NT2/D1 (cell line): ENCODE data around the gene IGFBP4.
A peak's percentile ranks its signal among the peaks of the same experiment; 100 is the strongest.

ENCODE experiments used
- DNase-seq: peaks from one replicate; pipeline ENCODE4 v3.0.0-alpha.2; 2011; ENCODE audit warnings: low read depth, low spot score
- H3K27me3 ChIP-seq: 2 replicates; pipeline ENCODE4 v1.6.0; 2011; ENCODE audit warnings: mild to moderate bottlenecking; ENCODE audit not compliant: insufficient read length, insufficient read depth
- H3K36me3 ChIP-seq: 2 replicates; pipeline ENCODE4 v1.6.1; 2011; ENCODE audit warnings: mild to moderate bottlenecking, low read length, mixed read lengths; ENCODE audit not compliant: insufficient read depth, insufficient read length
- H3K4me1 ChIP-seq: 2 replicates; pipeline ENCODE4 v1.5.1; 2011; ENCODE audit not compliant: insufficient read depth, insufficient read length
- H3K4me3 ChIP-seq: 2 replicates; pipeline ENCODE4 v1.5.1; 2011; ENCODE audit warnings: low read depth; ENCODE audit not compliant: insufficient read length
- H3K9ac ChIP-seq: 2 replicates; pipeline ENCODE4 v1.6.0; 2011; ENCODE audit warnings: low read depth; ENCODE audit not compliant: insufficient read length
- H3K9me3 ChIP-seq: 2 replicates; pipeline ENCODE4 v1.5.1; 2011; ENCODE audit warnings: mild to moderate bottlenecking, low read length; ENCODE audit not compliant: insufficient read depth
- SUZ12 ChIP-seq: IDR thresholded peaks from 2 replicates; pipeline ENCODE4 v1.6.1; 2011; ENCODE audit not compliant: insufficient read length, insufficient read depth; ENCODE audit errors: extremely low read depth
- YY1 ChIP-seq: IDR thresholded peaks from 2 replicates; pipeline ENCODE4 v1.6.1; 2011; ENCODE audit not compliant: insufficient read length, insufficient read depth
- ZNF274 ChIP-seq: IDR thresholded peaks from 2 replicates; pipeline ENCODE4 v1.6.1; 2011; ENCODE audit warnings: mild to moderate bottlenecking, low read depth, low read length

The IGFBP4 gene

GRCh38 chr17:40490982-40491381 is 47.7 kb downstream of the IGFBP4 start:
- Histone ChIP-seq H3K4me3 (no peak overlapping the region), H3K4me1 (peaks cover 30% of the 10 kb centered on the region), H3K9me3 (no peaks in the 10 kb centered on the region), H3K36me3 (no peaks in the 10 kb centered on the region), H3K27me3 (no peaks in the 10 kb centered on the region), H3K9ac (peak overlapping the region; percentile 73)
- TF ChIP-seq ZNF274 = no peak
- no peak for TF ChIP-seq SUZ12
- TF ChIP-seq YY1 = no peak
- DNase-seq = no peak

- Histone ChIP-seq H3K4me1 (peaks cover 27% of the 10 kb centered on the region), H3K4me3 (no peak overlapping the region), H3K9me3 (no peaks in the 10 kb centered on the region), H3K9ac (no peak overlapping the region), H3K27me3 (no peaks in the 10 kb centered on the region), H3K36me3 (no peaks in the 10 kb centered on the region)
- no peak for TF ChIP-seq ZNF274
- no peak for TF ChIP-seq SUZ12
- TF ChIP-seq YY1 = no peak
- DNase-seq = no peak
Measured at GRCh38 chr17:40491486-40491885, 48.2 kb downstream of the IGFBP4 start.

GRCh38 chr17:40493697-40494096 is 50.4 kb downstream of the IGFBP4 start:
- DNase-seq = no peak
- no peak overlapping the region for H3K9ac ChIP-seq
- no peak overlapping the region for H3K4me3 ChIP-seq
- no peak for TF ChIP-seq SUZ12
- no peak for TF ChIP-seq ZNF274
- TF ChIP-seq YY1 = no peak
- H3K4me1 ChIP-seq = peaks cover 22% of the 10 kb centered on the region
- no peaks in the 10 kb centered on the region for H3K27me3 ChIP-seq
- no peaks in the 10 kb centered on the region for H3K36me3 ChIP-seq
- no peaks in the 10 kb centered on the region for H3K9me3 ChIP-seq

GRCh38 chr17:40495140-40495539 is 51.9 kb downstream of the IGFBP4 start:
- no peak for DNase-seq
- H3K4me1 ChIP-seq = peaks cover 25% of the 10 kb centered on the region
- H3K27me3 ChIP-seq = no peaks in the 10 kb centered on the region
- no peaks in the 10 kb centered on the region for H3K36me3 ChIP-seq
- no peak overlapping the region for H3K4me3 ChIP-seq
- no peak overlapping the region for H3K9ac ChIP-seq
- H3K9me3 ChIP-seq = no peaks in the 10 kb centered on the region
- TF ChIP-seq SUZ12 (no peak), ZNF274 (no peak)

- no peak for DNase-seq
- Histone ChIP-seq H3K36me3 (no peaks in the 10 kb centered on the region), H3K9me3 (no peaks in the 10 kb centered on the region), H3K4me3 (no peak overlapping the region), H3K27me3 (no peaks in the 10 kb centered on the region), H3K9ac (no peak overlapping the region), H3K4me1 (peaks cover 23% of the 10 kb centered on the region)
- TF ChIP-seq SUZ12 (no peak), YY1 (no peak), ZNF274 (no peak)
Measured at GRCh38 chr17:40496170-40496569, 52.9 kb downstream of the IGFBP4 start.

- no peak overlapping the region for H3K4me3 ChIP-seq
- no peaks in the 10 kb centered on the region for H3K36me3 ChIP-seq
- no peak overlapping the region for H3K9ac ChIP-seq
- no peaks in the 10 kb centered on the region for H3K27me3 ChIP-seq
- peaks cover 20% of the 10 kb centered on the region for H3K4me1 ChIP-seq
- no peak for DNase-seq
- TF ChIP-seq ZNF274 = no peak
- no peak for TF ChIP-seq SUZ12
- TF ChIP-seq YY1 = no peak
- H3K9me3 ChIP-seq = no peaks in the 10 kb centered on the region
Measured at GRCh38 chr17:40496634-40497420, 53.6 kb downstream of the IGFBP4 start.

GRCh38 chr17:40497695-40498094 is 54.4 kb downstream of the IGFBP4 start:
- TF ChIP-seq SUZ12 = no peak
- TF ChIP-seq ZNF274 = no peak
- no peak for TF ChIP-seq YY1
- no peak for DNase-seq
- Histone ChIP-seq H3K9me3 (no peaks in the 10 kb centered on the region), H3K36me3 (no peaks in the 10 kb centered on the region), H3K4me3 (no peak overlapping the region), H3K9ac (no peak overlapping the region), H3K4me1 (peaks cover 17% of the 10 kb centered on the region), H3K27me3 (no peaks in the 10 kb centered on the region)
